H9 (cell line): Measurements from ENCODE around the gene MYCBP2. TPM values are rescaled to one million over a fixed set of nuclear protein-coding genes. Genes with fewer than 3 reads are reported as not detected.
"Not testable (repeated sequence)": the region's sequence is repeated elsewhere in the genome, so short reads cannot be mapped to it uniquely, and the experiment has no call there.

Experiments used
- DNase-seq: peaks from one replicate; pipeline ENCODE4 v3.0.0-alpha.2; 2017
- H2AFZ ChIP-seq: one replicate; pipeline ENCODE4 v1.6.1; 2013; ENCODE audit warnings: mild to moderate bottlenecking, low read length, control low read depth, moderate library complexity
- H2AK5ac ChIP-seq: 2 replicates; pipeline ENCODE4 v1.6.1; 2013; ENCODE audit warnings: low read length, control low read depth, mixed read lengths; ENCODE audit not compliant: insufficient read length
- H2BK120ac ChIP-seq: one replicate; pipeline ENCODE4 v1.6.1; 2013; ENCODE audit warnings: low read depth, mild to moderate bottlenecking, low read length, control low read depth, inconsistent platforms; ENCODE audit not compliant: poor library complexity, severe bottlenecking
- H2BK12ac ChIP-seq: 2 replicates; pipeline ENCODE4 v1.6.1; 2013; ENCODE audit warnings: low read length, control low read depth, mixed read lengths, low read depth; ENCODE audit not compliant: insufficient read length
- H2BK15ac ChIP-seq: 2 replicates; pipeline ENCODE4 v1.6.1; 2013; ENCODE audit warnings: low read depth, low read length, control low read depth
- H2BK20ac ChIP-seq: one replicate; pipeline ENCODE4 v1.6.1; 2013; ENCODE audit warnings: low read depth, mild to moderate bottlenecking, low read length, control low read depth, inconsistent platforms; ENCODE audit not compliant: poor library complexity, severe bottlenecking
- H2BK5ac ChIP-seq: 2 replicates; pipeline ENCODE4 v1.6.1; 2013; ENCODE audit warnings: low read length, control low read depth, mixed read lengths; ENCODE audit not compliant: insufficient read length
- H3K14ac ChIP-seq: 2 replicates; pipeline ENCODE4 v1.6.1; 2013; ENCODE audit warnings: low read length, control low read depth; ENCODE audit not compliant: insufficient read depth
- H3K18ac ChIP-seq: 2 replicates; pipeline ENCODE4 v1.6.1; 2013; ENCODE audit warnings: low read depth, mild to moderate bottlenecking, mixed read lengths, low read length, control low read depth; ENCODE audit not compliant: insufficient read length
- H3K23ac ChIP-seq: 2 replicates; pipeline ENCODE4 v1.6.1; 2013; ENCODE audit warnings: low read length, control low read depth, mixed read lengths, low read depth; ENCODE audit not compliant: insufficient read length
- H3K23me2 ChIP-seq: 2 replicates; pipeline ENCODE4 v1.6.1; 2013; ENCODE audit warnings: low read depth, mild to moderate bottlenecking, mixed read lengths, low read length, control low read depth; ENCODE audit not compliant: insufficient read length, poor library complexity, severe bottlenecking
- H3K27ac ChIP-seq: 2 replicates; pipeline ENCODE4 v1.5.1; 2013; ENCODE audit warnings: low read length, control low read depth, mixed read lengths, low read depth; ENCODE audit not compliant: insufficient read length
- H3K27me3 ChIP-seq: 2 replicates; pipeline ENCODE4 v1.6.1; 2013; ENCODE audit warnings: low read length, control low read depth, inconsistent platforms; ENCODE audit not compliant: insufficient read depth
- H3K4ac ChIP-seq: 2 replicates; pipeline ENCODE4 v1.6.1; 2013; ENCODE audit warnings: low read depth, mild to moderate bottlenecking, control low read depth, inconsistent platforms, low read length, moderate library complexity
- H3K4me1 ChIP-seq: 2 replicates; pipeline ENCODE4 v1.6.1; 2013; ENCODE audit warnings: low read length, control low read depth, inconsistent platforms; ENCODE audit not compliant: insufficient read depth
- H3K4me2 ChIP-seq: 2 replicates; pipeline ENCODE4 v1.6.1; 2013; ENCODE audit warnings: low read length, control low read depth, mixed read lengths; ENCODE audit not compliant: insufficient read length, insufficient read depth
- H3K56ac ChIP-seq: 2 replicates; pipeline ENCODE4 v1.6.1; 2013; ENCODE audit warnings: low read depth, mild to moderate bottlenecking, mixed read lengths, low read length, control low read depth; ENCODE audit not compliant: insufficient read length
- H3K79me1 ChIP-seq: 2 replicates; pipeline ENCODE4 v1.6.1; 2013; ENCODE audit warnings: low read depth, mild to moderate bottlenecking, moderate library complexity, low read length, control low read depth, inconsistent platforms; ENCODE audit not compliant: insufficient read depth, poor library complexity, severe bottlenecking
- H3K79me2 ChIP-seq: 2 replicates; pipeline ENCODE4 v1.6.1; 2013; ENCODE audit warnings: low read length, control low read depth, inconsistent platforms; ENCODE audit not compliant: insufficient read depth
- H3K9ac ChIP-seq: 2 replicates; pipeline ENCODE4 v1.6.1; 2013; ENCODE audit warnings: low read length, control low read depth, mixed read lengths; ENCODE audit not compliant: insufficient read length; ENCODE audit errors: extremely low read depth
- H3K9me3 ChIP-seq: one replicate; pipeline ENCODE4 v1.6.1; 2013; ENCODE audit warnings: low read depth, low read length, inconsistent platforms; ENCODE audit not compliant: control insufficient read depth
- H3T11ph ChIP-seq: one replicate; pipeline ENCODE4 v1.6.1; 2013; ENCODE audit warnings: mild to moderate bottlenecking, low read length, control low read depth, inconsistent platforms
- H4K20me1 ChIP-seq: one replicate; pipeline ENCODE4 v1.6.1; 2013; ENCODE audit not compliant: control insufficient read depth, insufficient read length, insufficient read depth
- H4K5ac ChIP-seq: 2 replicates; pipeline ENCODE4 v1.6.1; 2013; ENCODE audit warnings: low read depth, mild to moderate bottlenecking, mixed read lengths, low read length, control low read depth; ENCODE audit not compliant: insufficient read length
- H4K8ac ChIP-seq: replicated peaks from 2 replicates; pipeline ENCODE4 v1.6.1; 2013; ENCODE audit warnings: low read length, control low read depth, mixed read lengths, low read depth; ENCODE audit not compliant: insufficient read length
- H4K91ac ChIP-seq: 2 replicates; pipeline ENCODE4 v1.6.1; 2013; ENCODE audit warnings: low read depth, mild to moderate bottlenecking, moderate library complexity, mixed read lengths, low read length, control low read depth; ENCODE audit not compliant: insufficient read length
- H3K27ac Mint-ChIP-seq, 3 experiments: 2 replicates in 2 of 3; 3 replicates in 1 of 3; pipeline ENCODE4 v1.8.0; 2020 to 2021; ENCODE audit warnings: mixed read lengths in 3 of 3, mild to moderate bottlenecking in 1 of 3, moderate library complexity in 1 of 3
- H3K27me3 Mint-ChIP-seq: 2 replicates; pipeline ENCODE4 v1.8.0; 2021; ENCODE audit warnings: low read depth, mild to moderate bottlenecking, moderate library complexity, mixed read lengths
- H3K36me3 Mint-ChIP-seq, 3 experiments: 2 replicates in 2 of 3; 3 replicates in 1 of 3; pipeline ENCODE4 v1.8.0; 2020 to 2021; ENCODE audit warnings: low read depth in 3 of 3, mixed read lengths in 3 of 3; ENCODE audit not compliant: insufficient read depth in 1 of 3
- H3K4me1 Mint-ChIP-seq, 2 experiments: 2 replicates each; pipeline ENCODE4 v1.8.0; 2020; ENCODE audit warnings: mixed read lengths in 2 of 2
- H3K4me3 Mint-ChIP-seq, 2 experiments: 2 replicates in 1 of 2; 3 replicates in 1 of 2; pipeline ENCODE4 v1.8.0; 2020 to 2021; ENCODE audit warnings: mild to moderate bottlenecking in 2 of 2, mixed read lengths in 2 of 2, moderate library complexity in 1 of 2
- H3K9me3 Mint-ChIP-seq, 2 experiments: 2 replicates in 1 of 2; 3 replicates in 1 of 2; pipeline ENCODE4 v1.8.0; 2020; ENCODE audit warnings: mild to moderate bottlenecking in 2 of 2, mixed read lengths in 2 of 2, moderate library complexity in 1 of 2
- CTCF ChIP-seq: fragments of 200-600 bp; sonication (generic); conservative IDR thresholded peaks from 3 replicates; pipeline ENCODE4 v1.8.0; 2021; ENCODE audit warnings: antibody characterized with exemption, mild to moderate bottlenecking
- WGBS: extraction: QIAGEN DNeasy Blood & Tissue Kit; methylation state at CpG from one replicate; pipeline ENCODE4 v1.1.7; 2013; ENCODE audit warnings: missing lambda C conversion rate, low lambda C conversion rate, mixed read lengths; ENCODE audit not compliant: insufficient read length; ENCODE audit errors: extremely low coverage; 5-methylcytosine and 5-hydroxymethylcytosine counted together
- total RNA-seq: library from RNA; stranded (reverse); gene quantifications from 2 replicates; pipeline ENCODE4 v1.2.1, GENCODE V29; 2021

The MYCBP2 gene
- total RNA-seq, 1 experiment from 2014 or later, result 32.0 TPM

GRCh38 chr13:77009011-77009410 lies 317.9 kb downstream of the MYCBP2 start:
- no peak overlapping the region for H3K18ac ChIP-seq
- no peak overlapping the region for H3K27ac ChIP-seq
- no peak overlapping the region for H2BK120ac ChIP-seq
- no peak overlapping the region for H2BK15ac ChIP-seq
- no peak overlapping the region for H4K91ac ChIP-seq
- no peaks in the 10 kb centered on the region for H3K27me3 ChIP-seq
- Mint-ChIP-seq H3K9me3 (no peaks in the 10 kb centered on the region), H3K4me1 (no peaks in the 10 kb centered on the region), H3K36me3 (peaks cover 12 to 59% (median 53%) of the 10 kb centered on the region in 3 experiments; a peak in 6 of 7 replicates), H3K4me3 (no peak overlapping the region), H3K27ac (no peak overlapping the region), H3K27me3 (no peaks in the 10 kb centered on the region)
- H2BK5ac ChIP-seq, result no peak overlapping the region
- no peak overlapping the region for H2AK5ac ChIP-seq
- no peak for TF ChIP-seq CTCF
- H3K79me2 ChIP-seq, result no peaks in the 10 kb centered on the region; the same call in 1 of the 2 replicates
- no peak overlapping the region for H3K23ac ChIP-seq
- no peak for DNase-seq
- no peaks in the 10 kb centered on the region for H3K23me2 ChIP-seq
- H3T11ph ChIP-seq, result no peak overlapping the region
- no peaks in the 10 kb centered on the region for H3K4me1 ChIP-seq
- H3K4me2 ChIP-seq, result no peak overlapping the region
- H3K56ac ChIP-seq, result no peak overlapping the region
- H4K20me1 ChIP-seq, result no peaks in the 10 kb centered on the region
- H3K4ac ChIP-seq, result no peak overlapping the region
- no peak overlapping the region for H3K9ac ChIP-seq
- H3K79me1 ChIP-seq, result no peaks in the 10 kb centered on the region
- no peaks in the 10 kb centered on the region for H3K9me3 ChIP-seq
- H2AFZ ChIP-seq, result no peak overlapping the region
- no peak overlapping the region for H3K14ac ChIP-seq
- H2BK20ac ChIP-seq, result no peak overlapping the region
- no CpG with 5 or more reads among the region's 2 CpGs for WGBS
- H4K5ac ChIP-seq, result no peak overlapping the region
- no peak overlapping the region for H4K8ac ChIP-seq
- no peak overlapping the region for H2BK12ac ChIP-seq

- H3K79me1 ChIP-seq, H4K91ac ChIP-seq, DNase-seq, H3K4me1 ChIP-seq, H3K79me2 ChIP-seq, H3K23me2 ChIP-seq, H2BK20ac ChIP-seq, H2BK120ac ChIP-seq, H3K56ac ChIP-seq, H3K4me2 ChIP-seq, H2AK5ac ChIP-seq, H2BK15ac ChIP-seq, H2BK12ac ChIP-seq, H3K9ac ChIP-seq, H3K9me3 ChIP-seq, H3K4me3 Mint-ChIP-seq, H3T11ph ChIP-seq, H3K27ac ChIP-seq, H3K18ac ChIP-seq, H3K27me3 Mint-ChIP-seq, H2AFZ ChIP-seq, H3K14ac ChIP-seq, H4K5ac ChIP-seq, H3K27ac Mint-ChIP-seq, H3K4me1 Mint-ChIP-seq, H3K23ac ChIP-seq, H4K20me1 ChIP-seq, H3K27me3 ChIP-seq, H3K4ac ChIP-seq, H4K8ac ChIP-seq, H2BK5ac ChIP-seq, H3K9me3 Mint-ChIP-seq: not testable (repeated sequence)
- WGBS, result no CpG with 5 or more reads among the region's 4 CpGs
- peaks cover 8 to 57% (median 47%) of the 10 kb centered on the region in 3 experiments; a peak in 6 of 7 replicates for H3K36me3 Mint-ChIP-seq
Measured at GRCh38 chr13:77008337-77008736, 318.6 kb downstream of the MYCBP2 start.
